HepG2 (cell line): Measurements from ENCODE around the gene CEP135. TPM values are rescaled to one million over a fixed set of nuclear protein-coding genes. Genes with fewer than 3 reads are reported as not detected.

ENCODE experiments used
- ASH2L ChIP-seq: fragments of 300-600, 200-600 bp; sonication (generic); IDR thresholded peaks from 2 replicates; pipeline ENCODE4 v1.7.0; 2017; ENCODE audit warnings: low read depth, mild to moderate bottlenecking, moderate library complexity, mixed read lengths, low read length; ENCODE audit not compliant: insufficient read length
- CC2D1A ChIP-seq: sonication (generic); formaldehyde crosslinking; IDR thresholded peaks from 2 replicates; pipeline ENCODE4 v1.8.1; 2023; ENCODE audit warnings: mild to moderate bottlenecking, missing genetic modification reagents
- LRRFIP1 ChIP-seq: sonication (generic); formaldehyde crosslinking; conservative IDR thresholded peaks from 2 replicates; pipeline ENCODE4 v1.4.0; 2020; ENCODE audit warnings: missing genetic modification reagents
- MYNN ChIP-seq: sonication (generic); formaldehyde crosslinking; IDR thresholded peaks from 2 replicates; pipeline ENCODE4 v1.4.0; 2020; ENCODE audit warnings: mild to moderate bottlenecking, low read depth, missing genetic modification reagents
- NFKBIZ ChIP-seq: IDR thresholded peaks from 2 replicates; pipeline ENCODE4 v1.6.1; 2018; ENCODE audit warnings: missing genetic modification reagents, missing compliant biosample characterization
- NR0B2 ChIP-seq: sonication (generic); formaldehyde crosslinking; IDR thresholded peaks from 2 replicates; pipeline ENCODE4 v1.4.0; 2020; ENCODE audit warnings: mild to moderate bottlenecking, missing genetic modification reagents
- XRCC5 ChIP-seq: fragments of 200-400 bp; formaldehyde crosslinking; optimal IDR thresholded peaks from 2 replicates; pipeline ENCODE3; 2017; ENCODE audit warnings: mild to moderate bottlenecking, low read length
- ZFP82 ChIP-seq: sonication (generic); formaldehyde crosslinking; IDR thresholded peaks from 2 replicates; pipeline ENCODE4 v1.5.1; 2020; ENCODE audit warnings: mild to moderate bottlenecking, missing genetic modification reagents, borderline replicate concordance
- ZNF230 ChIP-seq: sonication (generic); formaldehyde crosslinking; IDR thresholded peaks from 2 replicates; pipeline ENCODE4 v1.4.0; 2020; ENCODE audit warnings: mild to moderate bottlenecking, missing genetic modification reagents
- ZNF281 ChIP-seq: sonication (generic); formaldehyde crosslinking; IDR thresholded peaks from 2 replicates; pipeline ENCODE4 v1.4.0; 2020; ENCODE audit warnings: missing genetic modification reagents, borderline replicate concordance
- ZNF3 ChIP-seq: IDR thresholded peaks from 2 replicates; pipeline ENCODE4 v1.7.0; 2017; ENCODE audit warnings: inconsistent platforms
- ZNF343 ChIP-seq: sonication (generic); formaldehyde crosslinking; IDR thresholded peaks from 2 replicates; pipeline ENCODE4 v1.4.0; 2020; ENCODE audit warnings: mild to moderate bottlenecking, missing genetic modification reagents
- ZNF446 ChIP-seq: sonication (generic); formaldehyde crosslinking; IDR thresholded peaks from 2 replicates; pipeline ENCODE4 v1.5.0; 2020; ENCODE audit warnings: mild to moderate bottlenecking, missing genetic modification reagents
- ZNF543 ChIP-seq: sonication (generic); formaldehyde crosslinking; IDR thresholded peaks from 2 replicates; pipeline ENCODE4 v1.4.0; 2020; ENCODE audit warnings: mild to moderate bottlenecking, missing genetic modification reagents
- ZNF878 ChIP-seq: sonication (generic); formaldehyde crosslinking; IDR thresholded peaks from 2 replicates; pipeline ENCODE4 v1.8.1; 2023; ENCODE audit warnings: mild to moderate bottlenecking, missing genetic modification reagents, moderate library complexity
- polyA plus RNA-seq, 8 experiments: library from polyadenylated mRNA; depleted of rRNA in 3 of 8; stranded (reverse) in 7 of 8; unstranded in 1 of 8; fragments of >200 nt; fragmentation: Illumina TruSeq in 4 of 8; extraction: Trizol in 4 of 8; gene quantifications; 2 replicates each; pipeline versions ENCODE4 v1.2.1 to v1.2.3, GENCODE V29; 2011 to 2016; ENCODE audit warnings: low read depth in 4 of 8, missing spikeins in 1 of 8, mixed read lengths in 1 of 8; ENCODE audit not compliant: insufficient read depth in 1 of 8
- total RNA-seq, 5 experiments: library from RNA; depleted of rRNA; stranded (reverse); fragments of >200 nt; fragmentation: Illumina TruSeq; extraction: Trizol; gene quantifications; 2 replicates each; pipeline ENCODE4 v1.2.3, GENCODE V29; 2016; ENCODE audit warnings: low read depth in 1 of 5
- TF ChIP-seq, protein P1 (sequence below): sonication (generic); formaldehyde crosslinking; IDR thresholded peaks from 2 replicates; pipeline ENCODE4 v1.9.0; 2022; ENCODE audit warnings: missing genetic modification reagents, mild to moderate bottlenecking, borderline replicate concordance
- TF ChIP-seq, protein P2 (sequence below): fragments of 450-650 bp; IDR thresholded peaks from 2 replicates; pipeline ENCODE4 v1.6.1; 2017
- TF ChIP-seq, protein P3 (sequence below): sonication (generic); formaldehyde crosslinking; IDR thresholded peaks from 2 replicates; pipeline ENCODE4 v1.8.0; 2022; ENCODE audit warnings: missing genetic modification reagents, low read depth, mild to moderate bottlenecking, borderline replicate concordance
- TF ChIP-seq, protein P4 (sequence below): sonication (generic); formaldehyde crosslinking; IDR thresholded peaks from 2 replicates; pipeline ENCODE4 v1.8.1; 2023; ENCODE audit warnings: mild to moderate bottlenecking, missing genetic modification reagents, borderline replicate concordance

CEP135 gene
- total and polyA plus RNA-seq, 2 of the 13 experiments (the other 11 are each of a cell fraction or from before 2014, with no cell fraction given) = 1.7 to 8.8 TPM

DNA sequence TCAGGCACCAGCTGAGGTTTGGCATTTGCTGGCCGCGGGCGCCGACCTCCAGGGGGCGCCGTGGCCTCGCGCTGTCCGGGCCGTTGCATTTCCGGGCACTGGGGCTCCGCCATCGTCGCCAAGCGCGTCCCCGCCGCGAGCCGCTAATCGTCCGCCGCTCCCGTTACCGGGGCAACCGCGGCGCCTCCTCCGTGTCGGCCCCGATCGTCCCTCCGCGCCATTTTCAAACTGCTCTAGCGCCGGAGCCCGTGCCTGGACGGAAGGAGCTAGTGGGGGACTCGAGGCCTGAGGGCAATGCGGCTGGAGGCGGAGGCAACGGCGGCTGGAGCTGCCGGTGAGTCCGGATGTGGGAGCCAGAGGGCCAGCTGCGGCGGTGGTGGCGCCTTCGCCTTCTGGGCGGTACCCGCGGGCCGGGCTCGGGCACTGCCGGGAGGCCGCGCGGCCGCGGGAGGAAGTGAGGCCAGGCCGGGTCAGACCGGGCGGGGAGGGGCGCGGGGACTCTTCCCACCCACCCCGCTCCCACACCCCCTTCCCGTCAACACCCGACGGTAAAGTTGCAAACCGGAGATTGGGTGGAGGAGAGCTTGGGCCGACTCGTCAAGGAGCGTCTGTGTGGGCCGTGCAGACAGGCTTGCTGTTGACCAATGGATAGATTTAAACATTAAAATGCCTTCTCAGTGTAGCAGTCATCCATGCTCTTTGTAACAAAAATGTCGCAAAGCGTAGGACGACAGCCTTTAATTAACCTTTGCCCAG lies at the start of gene CEP135 (continued):
- peak; percentile 85; the same call in 1 of the 2 replicates for TF ChIP-seq ZNF878 (CRISPR knock-in tag)
- TF ChIP-seq ZNF281 (CRISPR knock-in tag) = no peak; the same call in 1 of the 2 replicates
- TF ChIP-seq ZNF343 (CRISPR knock-in tag) = no peak
- TF ChIP-seq, protein P1, sequence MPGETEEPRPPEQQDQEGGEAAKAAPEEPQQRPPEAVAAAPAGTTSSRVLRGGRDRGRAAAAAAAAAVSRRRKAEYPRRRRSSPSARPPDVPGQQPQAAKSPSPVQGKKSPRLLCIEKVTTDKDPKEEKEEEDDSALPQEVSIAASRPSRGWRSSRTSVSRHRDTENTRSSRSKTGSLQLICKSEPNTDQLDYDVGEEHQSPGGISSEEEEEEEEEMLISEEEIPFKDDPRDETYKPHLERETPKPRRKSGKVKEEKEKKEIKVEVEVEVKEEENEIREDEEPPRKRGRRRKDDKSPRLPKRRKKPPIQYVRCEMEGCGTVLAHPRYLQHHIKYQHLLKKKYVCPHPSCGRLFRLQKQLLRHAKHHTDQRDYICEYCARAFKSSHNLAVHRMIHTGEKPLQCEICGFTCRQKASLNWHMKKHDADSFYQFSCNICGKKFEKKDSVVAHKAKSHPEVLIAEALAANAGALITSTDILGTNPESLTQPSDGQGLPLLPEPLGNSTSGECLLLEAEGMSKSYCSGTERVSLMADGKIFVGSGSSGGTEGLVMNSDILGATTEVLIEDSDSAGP (CRISPR knock-in tag) = peak; percentile 93
- TF ChIP-seq LRRFIP1 (CRISPR knock-in tag) = 0 out of 2 replicates have a peak, but pooled peaks have one; percentile 29
- 0 out of 2 replicates have a peak, but pooled peaks have one; percentile 13 for TF ChIP-seq NFKBIZ
- peak; percentile 71 for TF ChIP-seq XRCC5
- TF ChIP-seq ZNF3 (CRISPR knock-in tag) = no peak
- no peak for TF ChIP-seq ZFP82 (CRISPR knock-in tag)
- TF ChIP-seq, protein P2, sequence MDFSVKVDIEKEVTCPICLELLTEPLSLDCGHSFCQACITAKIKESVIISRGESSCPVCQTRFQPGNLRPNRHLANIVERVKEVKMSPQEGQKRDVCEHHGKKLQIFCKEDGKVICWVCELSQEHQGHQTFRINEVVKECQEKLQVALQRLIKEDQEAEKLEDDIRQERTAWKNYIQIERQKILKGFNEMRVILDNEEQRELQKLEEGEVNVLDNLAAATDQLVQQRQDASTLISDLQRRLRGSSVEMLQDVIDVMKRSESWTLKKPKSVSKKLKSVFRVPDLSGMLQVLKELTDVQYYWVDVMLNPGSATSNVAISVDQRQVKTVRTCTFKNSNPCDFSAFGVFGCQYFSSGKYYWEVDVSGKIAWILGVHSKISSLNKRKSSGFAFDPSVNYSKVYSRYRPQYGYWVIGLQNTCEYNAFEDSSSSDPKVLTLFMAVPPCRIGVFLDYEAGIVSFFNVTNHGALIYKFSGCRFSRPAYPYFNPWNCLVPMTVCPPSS = no peak
- TF ChIP-seq ZNF230 (CRISPR knock-in tag) = peak; percentile 34; the same call in 1 of the 2 replicates
- peak; percentile 91 for TF ChIP-seq NR0B2 (CRISPR knock-in tag)
- TF ChIP-seq MYNN (CRISPR knock-in tag) = no peak
- TF ChIP-seq, protein P3, sequence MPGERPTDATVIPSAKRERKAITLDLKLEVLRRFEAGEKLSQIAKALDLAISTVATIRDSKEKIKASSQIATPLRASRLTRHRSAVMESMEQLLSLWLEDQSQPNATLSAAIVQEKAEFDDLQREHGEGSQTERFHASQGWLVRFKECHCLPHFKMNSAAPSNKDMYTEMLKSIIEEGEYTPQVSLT (CRISPR knock-in tag) = no peak
- peak; percentile 94 for TF ChIP-seq ASH2L
- TF ChIP-seq ZNF446 (CRISPR knock-in tag) = no peak
- peak; percentile 60; the same call in 1 of the 2 replicates for TF ChIP-seq ZNF543 (CRISPR knock-in tag)
- TF ChIP-seq, protein P4, sequence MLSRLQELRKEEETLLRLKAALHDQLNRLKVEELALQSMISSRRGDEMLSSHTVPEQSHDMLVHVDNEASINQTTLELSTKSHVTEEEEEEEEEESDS (CRISPR knock-in tag) = peak; percentile 75; the same call in 1 of the 2 replicates
- no peak for TF ChIP-seq CC2D1A (CRISPR knock-in tag)
